Body of pancreas (tissue), 4 donors: ENCODE data around the gene CAMTA1.

ENCODE experiments used
- POLR2A ChIP-seq, 3 donors: fragments of 450-650 bp; IDR thresholded peaks; one replicate each; pipeline ENCODE4 v1.6.1; 2016; ENCODE audit warnings: antibody characterized with exemption in 3 of 3, mild to moderate bottlenecking in 2 of 3
- TF ChIP-seq, protein P1 (sequence below), 7 experiments: fragments of 450-650 bp in 4 of 7; fragments of 200-600 bp in 3 of 7; sonication (generic) in 3 of 7; IDR thresholded peaks; one replicate each; pipeline ENCODE4 v1.5.1; 2016 to 2019; ENCODE audit warnings: antibody characterized with exemption in 7 of 7

- TF ChIP-seq POLR2A (IDR thresholded peaks at IDR 0.05), result no peak
- TF ChIP-seq, protein P1, sequence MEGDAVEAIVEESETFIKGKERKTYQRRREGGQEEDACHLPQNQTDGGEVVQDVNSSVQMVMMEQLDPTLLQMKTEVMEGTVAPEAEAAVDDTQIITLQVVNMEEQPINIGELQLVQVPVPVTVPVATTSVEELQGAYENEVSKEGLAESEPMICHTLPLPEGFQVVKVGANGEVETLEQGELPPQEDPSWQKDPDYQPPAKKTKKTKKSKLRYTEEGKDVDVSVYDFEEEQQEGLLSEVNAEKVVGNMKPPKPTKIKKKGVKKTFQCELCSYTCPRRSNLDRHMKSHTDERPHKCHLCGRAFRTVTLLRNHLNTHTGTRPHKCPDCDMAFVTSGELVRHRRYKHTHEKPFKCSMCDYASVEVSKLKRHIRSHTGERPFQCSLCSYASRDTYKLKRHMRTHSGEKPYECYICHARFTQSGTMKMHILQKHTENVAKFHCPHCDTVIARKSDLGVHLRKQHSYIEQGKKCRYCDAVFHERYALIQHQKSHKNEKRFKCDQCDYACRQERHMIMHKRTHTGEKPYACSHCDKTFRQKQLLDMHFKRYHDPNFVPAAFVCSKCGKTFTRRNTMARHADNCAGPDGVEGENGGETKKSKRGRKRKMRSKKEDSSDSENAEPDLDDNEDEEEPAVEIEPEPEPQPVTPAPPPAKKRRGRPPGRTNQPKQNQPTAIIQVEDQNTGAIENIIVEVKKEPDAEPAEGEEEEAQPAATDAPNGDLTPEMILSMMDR (IDR thresholded peaks at IDR 0.05), result no peak
Measured at GRCh38 chr1:7659514-7659913, 874.3 kb downstream of the CAMTA1 start.
